IPS DF 4.7 (cell line): ENCODE results near the gene FAM83C.

Experiments
- DNase-seq: peaks from one replicate; pipeline ENCODE4 v3.0.0-alpha.2; 2013; ENCODE audit warnings: low spot score; ENCODE audit errors: extremely low read depth

FAM83C gene

DNA sequence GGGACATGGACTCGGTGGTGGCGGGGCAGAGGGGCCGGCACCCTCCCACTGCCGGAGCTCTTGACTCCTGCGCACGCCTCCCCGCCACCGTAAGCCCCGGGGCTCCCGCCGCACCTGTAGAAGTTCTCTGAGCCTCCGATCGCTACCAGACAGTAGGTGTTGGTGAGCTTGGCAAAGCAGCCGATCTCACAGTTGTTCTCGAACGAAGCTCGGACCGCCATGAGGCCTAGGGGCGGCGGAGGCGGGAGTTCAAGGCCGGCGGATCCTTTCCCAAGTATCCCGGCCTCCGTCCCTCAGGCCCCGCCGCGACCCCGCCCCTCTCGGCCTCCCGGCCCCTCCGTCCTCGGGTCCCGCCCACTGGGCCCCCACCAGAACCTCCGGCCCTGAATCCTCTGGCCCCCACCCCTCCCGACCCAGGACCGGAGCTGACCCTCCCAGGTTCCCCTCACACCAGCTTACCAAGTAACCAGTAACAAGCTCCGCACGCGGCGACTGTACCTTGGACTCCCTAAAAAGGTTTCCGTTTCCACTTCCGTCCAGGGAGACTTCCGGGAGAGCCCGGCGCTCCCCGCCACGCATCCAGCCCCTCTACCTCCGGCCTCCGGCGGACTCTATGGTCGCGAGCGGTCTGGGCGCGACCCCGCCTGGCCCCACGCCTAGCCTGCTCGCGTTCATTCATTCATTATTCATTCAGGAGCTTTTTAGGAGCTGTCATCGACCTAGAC is 7.8 kb downstream of the FAM83C start, which contains the start of gene EIF6:
Gene EIF6 (minus strand): TSS at position 506 of the 725 bp plus-strand sequence. CDS start 285 bp downstream, at position 221.
- DNase-seq = peak; percentile 75

DNA sequence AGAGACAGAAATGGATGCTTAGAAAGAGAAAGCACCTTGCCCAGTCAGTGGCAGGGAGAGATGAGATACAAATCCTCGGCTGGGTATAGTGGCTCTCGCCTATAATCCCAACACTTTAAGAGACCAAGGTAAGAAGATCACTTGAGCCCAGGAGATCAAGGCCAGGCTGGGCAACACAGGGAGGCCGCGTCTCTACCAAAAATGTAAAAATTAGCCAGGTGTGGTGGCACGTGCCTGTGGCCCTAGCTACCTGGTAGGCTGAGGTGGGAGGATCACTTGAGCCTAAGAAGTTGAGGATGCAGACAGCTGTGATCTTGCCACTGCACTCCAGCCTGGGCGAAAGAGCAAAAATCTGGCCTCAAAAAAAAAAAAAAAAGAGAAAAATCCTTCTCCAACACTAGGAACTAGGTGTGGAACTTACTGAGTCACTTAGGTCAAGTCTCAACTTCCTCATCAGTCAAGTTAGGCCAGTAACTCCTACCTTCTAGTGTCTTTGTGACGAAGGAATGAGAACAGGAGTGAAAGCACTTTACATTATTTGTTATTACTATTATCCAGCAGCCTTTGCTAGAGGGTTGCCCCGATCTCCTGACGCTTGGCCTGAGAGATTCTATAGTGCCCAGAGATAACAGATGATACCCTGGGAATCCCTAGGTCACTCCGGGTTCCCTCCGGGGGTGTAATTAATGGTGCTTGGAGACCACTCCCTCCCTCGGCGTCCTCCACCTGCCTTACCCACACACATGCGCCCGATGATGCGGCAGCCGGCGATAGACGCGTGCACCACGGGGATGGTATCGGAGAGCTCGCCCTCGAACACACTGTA is 8.6 kb downstream of the FAM83C start:
- DNase-seq = no peak

DNA sequence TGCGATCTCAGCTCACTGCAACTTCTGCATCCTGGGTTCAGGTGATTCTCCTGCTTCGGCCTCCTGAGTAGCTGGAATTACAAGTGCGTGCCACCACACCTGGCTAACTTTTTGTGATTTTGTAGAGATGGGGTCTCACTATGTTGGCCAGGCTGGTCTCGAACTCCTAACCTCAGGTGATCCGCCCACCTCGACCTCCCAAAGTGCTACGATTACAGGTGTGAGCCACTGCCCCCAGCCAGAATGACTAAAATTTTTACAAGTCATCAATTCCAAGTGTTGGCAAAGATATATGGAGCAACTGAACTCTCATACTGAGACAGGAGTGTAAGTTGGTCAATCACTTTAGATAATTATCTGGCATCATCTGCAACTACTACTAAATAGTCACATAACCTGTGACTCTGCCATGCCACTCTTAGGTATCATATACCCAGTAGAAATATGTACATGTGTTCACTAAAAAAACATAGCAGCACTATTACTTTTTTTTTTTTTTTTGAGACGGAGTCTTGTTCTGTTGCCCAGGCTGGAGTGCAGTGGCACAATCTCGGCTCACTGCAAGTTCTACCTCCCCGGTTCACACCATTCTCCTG is 10.6 kb downstream of the FAM83C start:
- no peak for DNase-seq

DNA sequence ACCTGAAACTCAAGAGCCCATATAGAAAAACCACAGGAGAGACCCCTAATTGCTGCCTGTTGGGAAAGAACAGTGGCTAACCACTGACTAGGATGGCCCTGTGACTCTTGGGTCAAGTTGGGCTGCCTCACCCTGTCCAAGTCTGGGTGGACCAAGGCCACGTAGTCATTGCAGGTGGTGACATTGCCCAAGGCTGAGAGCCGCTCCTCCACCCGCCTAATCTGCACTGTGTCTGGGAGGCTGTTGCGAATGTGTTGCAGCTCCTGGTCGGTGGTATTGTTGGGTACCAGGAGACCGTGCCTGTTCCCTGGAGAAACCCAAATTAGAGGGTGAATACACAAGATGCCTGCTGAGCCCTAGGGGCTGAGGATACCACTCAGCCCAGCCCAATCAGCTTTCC is 11.7 kb downstream of the FAM83C start:
- DNase-seq = no peak

DNA sequence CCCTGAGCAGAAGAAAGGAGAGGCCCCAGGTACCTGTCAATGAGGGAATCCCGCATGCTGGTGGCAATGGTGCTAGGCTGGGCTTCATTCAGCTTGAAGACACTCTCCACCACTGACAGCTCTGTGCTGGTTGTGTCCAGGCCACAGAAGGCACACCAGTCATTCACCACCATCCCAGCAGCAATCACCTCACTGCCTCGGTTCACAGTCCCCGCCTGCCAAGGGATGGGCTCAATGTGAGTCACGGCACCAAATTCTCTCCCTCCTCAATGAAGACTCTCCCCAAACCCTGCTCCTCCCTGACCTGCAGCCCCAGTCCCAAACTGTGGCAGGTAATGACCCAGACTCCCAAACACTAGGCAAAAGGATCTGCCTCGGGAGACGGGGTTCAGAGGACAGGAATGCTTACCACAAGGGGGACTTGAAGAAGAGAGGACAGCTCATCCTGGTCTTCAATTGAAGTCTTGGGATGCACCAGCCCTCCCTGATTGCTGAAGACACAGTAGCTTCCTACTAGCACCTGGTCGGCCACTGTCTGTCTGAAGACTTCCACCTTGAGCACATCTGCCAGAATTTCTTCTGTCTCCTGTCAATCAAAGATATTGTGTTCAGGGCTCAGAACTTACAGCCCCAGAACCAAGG is 12.6 kb downstream of the FAM83C start:
- no peak for DNase-seq

DNA sequence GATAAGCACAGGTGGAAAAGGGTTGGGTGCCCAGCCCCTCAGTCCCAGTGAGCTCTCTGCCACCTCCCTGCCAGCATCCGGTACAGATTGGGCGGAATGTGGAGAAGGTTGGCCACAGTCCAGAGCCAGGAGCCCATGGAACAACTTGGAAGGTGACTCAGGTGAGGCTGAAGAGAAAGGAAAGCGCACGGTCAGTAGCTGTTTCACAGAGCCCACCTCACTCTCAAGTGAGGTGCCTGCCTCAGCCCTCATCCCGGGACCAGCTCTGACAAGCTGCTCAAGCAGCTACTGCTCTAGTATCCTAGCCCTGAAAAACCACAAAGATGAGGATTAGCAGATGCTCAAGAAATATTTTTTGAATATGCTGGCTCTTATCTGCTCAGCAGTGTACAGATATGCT is 13.2 kb downstream of the FAM83C start:
- DNase-seq = no peak

DNA sequence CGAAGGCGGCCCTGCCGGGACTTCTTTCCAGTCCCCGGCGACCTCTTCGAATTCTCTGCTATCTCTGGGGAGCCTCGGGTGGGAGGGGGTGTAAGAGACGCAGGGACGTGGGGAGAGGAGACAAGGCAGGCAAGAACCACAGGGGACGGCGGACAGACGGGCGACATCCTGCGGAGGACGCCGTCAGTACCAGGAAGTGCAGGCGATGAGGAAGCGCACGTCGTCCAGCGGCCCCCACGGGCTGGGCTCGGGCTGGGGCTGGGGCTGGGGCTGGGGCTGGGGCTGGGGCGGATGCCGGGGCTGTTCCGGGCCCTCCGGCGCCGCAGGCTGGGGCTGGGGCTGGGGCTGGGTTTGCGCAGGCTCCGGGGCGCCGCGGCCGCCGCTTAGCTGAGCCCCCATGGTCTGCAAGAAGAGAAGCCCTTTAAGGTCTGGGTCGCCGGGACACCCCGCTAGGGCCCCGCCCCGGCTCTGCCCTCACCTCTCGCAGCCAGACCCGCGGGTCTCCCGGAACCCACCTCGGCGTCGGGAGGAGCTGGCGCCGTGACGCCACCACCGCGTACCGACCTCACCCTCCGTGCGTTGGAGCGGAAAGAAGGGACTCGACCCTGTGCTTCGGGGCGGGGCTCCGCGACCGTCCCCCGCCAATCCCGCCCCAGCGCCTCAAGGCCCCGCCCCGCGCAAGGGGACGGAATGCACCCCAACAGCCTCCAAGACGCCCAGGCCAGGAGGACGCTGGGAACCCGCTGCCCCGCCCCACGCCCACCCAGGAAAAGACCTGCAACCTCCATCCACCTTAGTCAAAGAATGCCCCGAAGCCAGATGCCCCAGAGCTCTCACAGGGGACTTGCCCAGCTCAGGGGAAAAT is 14.5 kb downstream of the FAM83C start, which contains the start of gene MMP24OS:
Gene MMP24OS (minus strand): TSS at position 592 of the 865 bp plus-strand sequence. CDS start 193 bp downstream, at position 399.
- peak; percentile 79 for DNase-seq

DNA sequence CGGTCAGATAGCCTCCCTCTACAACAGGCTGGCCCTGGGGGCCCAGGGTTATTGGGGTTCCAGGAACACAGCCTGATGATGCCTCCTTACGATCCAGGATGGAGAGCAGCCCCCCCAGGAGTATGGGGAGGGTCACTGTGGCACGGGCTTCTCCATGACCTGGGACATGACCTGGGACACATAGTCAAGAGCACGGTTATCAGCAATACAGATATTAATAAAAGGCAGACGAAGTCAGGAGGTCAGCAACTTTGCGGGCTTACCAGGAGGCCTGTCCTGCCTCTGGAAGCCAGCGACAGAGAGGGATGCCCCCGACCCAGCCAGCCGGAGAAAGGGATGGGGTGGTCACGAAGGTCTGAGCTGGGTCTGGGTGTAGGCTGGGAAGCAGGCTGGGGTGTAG is 15.1 kb downstream of the FAM83C start:
- no peak for DNase-seq

DNA sequence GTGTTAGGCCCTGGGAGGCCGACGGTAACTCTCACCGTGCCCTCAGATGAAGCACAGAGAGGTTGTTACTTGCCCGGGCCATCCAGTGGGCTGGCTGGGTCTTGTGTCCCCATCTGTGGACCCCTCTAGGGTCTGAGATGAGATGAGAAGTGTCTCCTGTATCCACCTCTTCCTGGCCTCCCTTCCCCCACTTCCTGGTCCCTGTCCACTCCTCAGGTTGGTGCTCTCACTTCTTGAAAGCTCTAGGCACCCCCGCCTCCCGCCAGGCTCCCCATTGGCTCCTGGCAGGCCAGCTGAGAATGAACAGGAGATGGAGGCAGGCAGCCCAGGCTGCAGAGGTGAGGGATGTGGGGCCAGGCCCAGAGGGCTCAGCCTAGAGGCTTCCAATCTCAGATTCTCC is 15.8 kb downstream of the FAM83C start:
- no peak for DNase-seq

DNA sequence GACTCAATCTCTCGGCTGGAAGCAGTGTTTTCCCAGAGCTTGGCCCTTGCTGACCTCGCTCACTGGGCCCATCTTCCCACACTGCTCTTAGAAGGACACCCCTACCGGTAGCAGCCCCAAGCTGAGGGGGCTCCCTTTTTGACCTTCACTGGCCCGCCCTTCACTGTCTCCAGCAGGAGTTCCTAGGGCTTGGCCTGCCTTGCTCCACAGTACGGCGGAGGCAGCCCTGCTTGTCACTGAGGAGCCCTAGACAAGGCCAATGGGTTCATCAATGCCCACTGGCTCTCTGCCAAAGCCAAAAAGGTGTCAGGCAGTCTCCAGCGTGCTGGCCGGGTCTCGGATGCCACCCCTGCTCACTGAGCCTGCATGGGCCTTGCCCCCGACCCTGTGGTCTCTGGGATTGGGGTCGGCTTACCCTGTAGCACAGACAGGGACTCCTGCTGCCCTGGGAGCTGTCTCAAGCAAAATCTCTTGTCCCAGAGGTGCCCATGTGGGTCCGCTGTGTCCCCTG is 16.4 kb downstream of the FAM83C start:
- no peak for DNase-seq

DNA sequence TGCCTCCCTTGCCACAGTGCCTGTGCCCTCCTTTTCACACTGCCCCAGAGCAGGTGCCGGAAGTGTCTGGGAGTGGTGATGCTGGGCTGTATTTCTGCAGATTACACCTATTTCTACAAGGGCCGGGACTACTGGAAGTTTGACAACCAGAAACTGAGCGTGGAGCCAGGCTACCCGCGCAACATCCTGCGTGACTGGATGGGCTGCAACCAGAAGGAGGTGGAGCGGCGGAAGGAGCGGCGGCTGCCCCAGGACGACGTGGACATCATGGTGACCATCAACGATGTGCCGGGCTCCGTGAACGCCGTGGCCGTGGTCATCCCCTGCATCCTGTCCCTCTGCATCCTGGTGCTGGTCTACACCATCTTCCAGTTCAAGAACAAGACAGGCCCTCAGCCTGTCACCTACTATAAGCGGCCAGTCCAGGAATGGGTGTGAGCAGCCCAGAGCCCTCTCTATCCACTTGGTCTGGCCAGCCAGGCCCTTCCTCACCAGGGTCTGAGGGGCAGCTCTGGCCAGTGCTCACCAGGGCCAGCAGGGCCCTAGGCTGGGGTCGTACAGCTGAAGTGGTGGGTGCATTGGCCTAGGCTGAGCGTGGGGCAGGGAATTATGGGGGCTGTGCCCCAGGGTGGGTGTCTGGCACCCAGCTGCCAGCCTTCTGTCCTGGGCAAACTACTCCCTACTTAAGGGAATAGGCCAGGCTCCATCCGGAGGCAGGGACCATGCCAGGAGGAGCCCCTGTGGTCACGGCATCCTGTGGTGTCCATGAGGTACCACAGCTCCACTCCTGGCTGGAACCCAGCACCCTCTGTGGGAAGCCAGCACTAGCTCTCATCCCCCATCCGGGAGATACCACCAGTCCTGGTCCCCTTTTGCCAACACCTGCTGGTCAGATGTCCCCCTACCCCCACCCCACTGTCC is 17.8 kb downstream of the FAM83C start:
- DNase-seq = no peak

DNA sequence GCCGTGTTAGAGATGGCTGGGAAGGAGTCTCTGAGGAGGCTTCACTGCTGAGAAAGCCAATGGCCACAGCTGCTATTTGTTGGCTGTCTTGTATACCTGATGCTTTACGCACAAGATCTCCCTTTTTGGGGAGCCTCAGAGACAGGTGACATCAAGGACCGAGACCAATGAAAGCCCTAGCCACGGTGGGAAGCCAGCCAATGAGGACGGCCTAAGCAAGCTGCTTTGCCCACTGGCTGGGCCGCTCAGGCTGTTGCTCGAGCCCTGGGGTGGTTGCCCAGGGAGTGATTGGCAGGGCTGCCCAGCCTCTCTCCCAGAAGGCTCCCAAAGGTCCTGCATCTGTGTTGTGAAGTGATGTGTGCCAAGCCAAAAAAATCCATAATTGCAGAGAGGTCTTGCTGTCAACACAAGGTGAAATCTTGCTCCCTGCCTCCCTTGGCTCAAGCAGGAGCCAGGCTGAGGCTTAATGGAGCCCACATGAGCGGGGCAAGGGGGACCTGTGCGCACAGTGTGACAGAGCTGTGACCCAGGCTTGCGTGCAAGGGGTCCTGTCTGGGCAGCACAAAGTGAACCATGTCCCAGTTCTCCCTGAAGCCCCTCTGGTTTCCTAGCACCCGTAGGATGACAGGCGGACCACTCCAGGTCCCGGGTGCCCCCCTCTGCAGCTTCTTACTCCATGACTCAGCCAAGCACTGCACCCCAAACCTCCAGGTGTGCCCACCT is 18.6 kb downstream of the FAM83C start:
- DNase-seq = no peak

DNA sequence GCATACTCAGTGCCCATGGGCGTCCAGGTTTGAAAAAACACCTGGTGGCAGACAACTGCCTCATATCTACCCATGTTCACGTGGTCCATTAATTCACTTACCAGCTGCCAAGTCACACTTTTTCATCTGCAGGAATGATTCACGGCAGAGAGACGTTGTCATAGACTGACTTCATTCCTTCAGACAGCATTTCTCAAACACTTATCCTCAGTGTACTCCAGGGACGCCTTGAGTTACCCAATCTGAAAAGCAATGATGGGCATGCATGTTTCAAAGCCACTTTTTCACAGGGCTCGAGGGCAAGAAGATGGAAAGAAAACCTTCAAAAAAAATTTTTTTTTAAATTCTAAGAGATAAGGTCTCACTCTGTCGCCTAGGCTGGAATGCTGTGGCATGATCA is 20.3 kb downstream of the FAM83C start:
- DNase-seq = no peak

DNA sequence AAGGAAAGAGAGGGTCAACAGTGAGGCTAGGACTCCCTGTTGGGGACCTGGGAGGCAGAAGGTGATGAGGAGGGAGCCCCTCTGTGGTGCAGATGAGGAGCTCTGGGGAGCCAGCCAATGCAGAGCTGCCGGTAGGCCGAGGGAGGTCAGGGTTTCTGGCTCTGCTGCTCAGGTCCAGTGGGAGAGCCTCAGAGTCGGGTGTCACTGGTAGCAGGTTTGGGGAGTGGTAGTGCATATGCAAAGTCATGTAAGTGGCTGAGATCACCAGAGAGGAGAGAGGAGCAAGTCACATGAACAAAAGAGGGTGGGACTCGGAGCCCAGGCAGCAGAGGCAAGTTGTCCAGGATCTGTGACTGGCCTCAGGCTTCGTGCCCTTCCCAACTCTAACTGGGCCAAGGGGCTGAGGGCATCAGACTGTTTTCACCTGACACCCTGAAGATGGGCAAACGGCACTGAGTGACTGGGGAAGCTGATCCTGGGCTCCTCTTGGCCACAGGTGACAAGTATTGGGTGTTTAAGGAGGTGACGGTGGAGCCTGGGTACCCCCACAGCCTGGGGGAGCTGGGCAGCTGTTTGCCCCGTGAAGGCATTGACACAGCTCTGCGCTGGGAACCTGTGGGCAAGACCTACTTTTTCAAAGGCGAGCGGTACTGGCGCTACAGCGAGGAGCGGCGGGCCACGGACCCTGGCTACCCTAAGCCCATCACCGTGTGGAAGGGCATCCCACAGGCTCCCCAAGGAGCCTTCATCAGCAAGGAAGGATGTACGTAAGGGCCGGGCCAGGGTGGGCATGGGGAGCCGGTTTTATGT is 20.9 kb downstream of the FAM83C start:
- no peak for DNase-seq

DNA sequence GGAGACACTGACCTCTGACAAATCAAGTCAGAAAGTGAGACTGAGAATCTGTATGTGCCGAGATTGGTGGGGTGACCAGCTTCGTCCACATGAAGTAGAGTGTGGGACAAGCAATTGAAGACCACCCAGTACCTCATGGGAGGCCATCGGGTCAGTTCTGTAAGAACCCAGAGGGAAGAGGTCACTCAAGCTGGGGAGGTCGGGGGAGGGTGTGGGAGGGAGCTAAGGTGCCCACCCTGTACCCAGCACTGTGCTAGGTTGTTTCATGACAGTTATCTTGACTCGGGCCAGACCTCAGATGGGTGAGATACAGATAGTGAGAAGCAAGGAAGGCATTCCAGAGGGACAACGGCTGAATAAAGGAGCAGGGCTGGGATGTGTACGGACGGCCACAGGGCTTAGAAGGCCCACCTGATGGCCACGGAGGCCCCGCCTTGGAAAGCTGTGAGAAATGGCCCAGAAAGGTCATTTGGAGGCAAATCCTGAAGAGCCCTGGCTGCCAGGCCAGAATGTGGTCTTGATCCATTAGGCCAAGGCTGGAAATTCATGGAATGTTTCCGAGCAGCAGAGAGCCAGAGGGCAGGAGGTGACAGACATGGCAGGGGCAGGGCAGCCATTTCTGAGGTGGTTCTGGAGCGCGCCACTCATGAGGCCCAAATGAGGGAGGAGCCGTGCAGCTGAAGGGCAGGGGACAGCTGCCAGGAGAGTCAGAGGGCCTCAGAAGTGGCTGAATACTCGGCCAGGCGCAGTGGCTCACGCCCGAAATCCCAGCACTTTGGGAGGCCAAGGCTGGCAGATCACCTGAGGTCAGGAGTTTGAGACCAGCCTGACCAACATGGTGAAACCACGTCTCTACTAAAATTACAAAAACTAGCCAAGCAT is 22.0 kb downstream of the FAM83C start:
- DNase-seq = no peak

DNA sequence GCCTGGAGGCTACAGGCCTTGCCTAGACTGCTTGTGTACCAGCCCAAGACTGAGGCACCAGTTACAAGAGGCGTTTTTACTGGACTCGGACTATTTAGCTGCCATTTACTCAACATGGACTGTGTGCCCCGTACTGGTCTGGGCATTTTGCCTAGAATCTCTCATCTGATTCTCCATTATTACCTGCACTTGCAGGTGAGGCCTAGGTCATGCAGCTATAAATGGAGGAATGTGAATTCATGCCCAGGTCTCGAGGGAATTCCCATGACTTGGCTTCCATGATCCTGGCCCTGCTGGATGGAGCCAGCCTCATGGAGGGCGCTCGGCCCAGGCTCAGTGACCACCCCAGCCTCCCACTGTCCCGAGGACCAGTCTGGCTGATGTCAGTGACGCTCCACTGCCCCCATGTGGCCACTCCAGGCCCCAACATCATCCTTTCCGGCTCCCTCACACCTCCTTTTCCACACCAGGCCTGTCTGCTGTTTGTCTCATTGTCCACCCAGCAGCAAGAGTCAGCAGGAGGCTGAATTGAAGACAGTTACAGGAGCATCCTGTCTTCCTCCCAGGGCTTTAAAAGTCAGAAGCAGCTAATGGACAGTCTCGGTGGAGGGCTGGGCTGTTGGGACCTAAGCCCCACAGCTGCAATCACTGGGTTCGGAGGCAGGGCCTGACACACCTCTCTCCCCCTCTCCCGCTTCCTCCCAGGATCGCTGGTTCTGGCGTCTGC is 23.0 kb downstream of the FAM83C start:
- peak; percentile 76 for DNase-seq
